Frontal cortex (tissue), 4 donors: ENCODE measurements around the gene NOL9. TPM values are rescaled to one million over a fixed set of nuclear protein-coding genes. Genes with fewer than 3 reads are reported as not detected.
A peak's percentile ranks its signal among the peaks of the same experiment; 100 is the strongest.

ENCODE experiments used
- DNase-seq, 2 donors: peaks; one replicate each; pipeline ENCODE4 v3.0.0; 2012; ENCODE audit warnings: low spot score in 2 of 2
- FAIRE-seq: peaks from 2 replicates; lab custom pipeline; 2012; peaks lifted over from hg19 to GRCh38; lab: Jason Lieb, UNC
- small RNA-seq: library from RNA; depleted of rRNA; stranded (forward); fragments of <200 nt; gene quantifications from one replicate; pipeline ENCODE3, GENCODE V24; 2014
- total RNA-seq: library from RNA; depleted of rRNA; stranded (reverse); fragments of >200 nt; gene quantifications from one replicate; pipeline ENCODE4 v1.2.3, GENCODE V29; 2014
- donor health status: control.
- donor health status: control.
- donor health status: control.

Gene NOL9
- total RNA-seq, 1 donor from 2014 or later, result 35.9 TPM

- no peak for DNase-seq
- no peak for FAIRE-seq
Measured at GRCh38 chr1:6477039-6477820, 77.1 kb downstream of the NOL9 start.

DNA sequence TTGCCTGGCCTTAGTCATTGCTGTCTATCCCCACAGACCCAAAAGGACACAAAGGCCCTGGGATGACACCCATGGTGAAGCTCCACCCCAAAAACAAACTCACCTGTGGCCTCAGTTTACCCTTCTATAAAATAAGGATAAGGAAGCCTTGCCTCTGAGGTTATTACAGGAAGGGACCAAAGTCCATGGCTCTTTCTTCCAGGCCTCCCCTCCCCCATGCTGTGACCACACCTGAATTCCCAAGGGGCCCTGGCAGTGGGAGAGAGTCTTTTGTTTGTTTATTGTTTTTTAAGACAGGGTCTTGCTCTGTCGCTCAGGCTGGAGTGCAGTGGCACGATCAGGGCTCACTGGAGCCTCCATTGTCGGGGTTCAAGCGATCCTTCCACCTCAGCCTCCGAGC lies 77.8 kb downstream of the NOL9 start:
- no peak for FAIRE-seq
- DNase-seq, result no peak

GRCh38 chr1:6475381-6476133 lies 78.8 kb downstream of the NOL9 start:
- no peak for FAIRE-seq

GRCh38 chr1:6474815-6475282 lies 79.5 kb downstream of the NOL9 start:
- no peak for FAIRE-seq
- DNase-seq, result no peak

More at GRCh38 chr1:6475381-6476133, 78.8 kb downstream of the NOL9 start:
- DNase-seq, result peak; percentile 71 to 85

- DNase-seq, result no peak
- FAIRE-seq, result no peak
Measured at GRCh38 chr1:6473974-6474814, 80.1 kb downstream of the NOL9 start.

GRCh38 chr1:6473156-6473555 lies 81.2 kb downstream of the NOL9 start:
- FAIRE-seq (no peak), DNase-seq (no peak)

GRCh38 chr1:6472391-6472790 lies 81.9 kb downstream of the NOL9 start:
- no peak for FAIRE-seq
- no peak for DNase-seq

DNA sequence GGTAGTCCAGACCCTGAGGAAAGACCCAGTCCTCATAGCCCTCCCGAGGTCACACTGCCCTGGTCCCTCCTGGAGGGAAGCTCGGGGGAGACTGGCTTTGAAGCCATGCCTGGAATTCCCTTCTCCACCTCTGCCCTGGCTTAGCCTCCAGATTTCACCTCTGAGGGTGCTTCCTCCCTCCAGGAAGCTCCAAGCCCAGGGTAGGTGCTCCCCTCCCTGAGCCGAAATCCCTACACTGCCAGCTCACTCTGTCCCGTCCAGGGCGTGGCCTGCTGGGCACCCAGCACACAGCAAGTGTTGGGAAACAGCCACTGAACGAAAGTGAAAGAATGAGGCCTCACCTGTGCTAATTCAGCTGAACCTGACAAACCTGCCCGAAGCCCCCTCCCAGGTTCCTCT lies 82.3 kb downstream of the NOL9 start:
- no peak for DNase-seq
- FAIRE-seq, result no peak

Small RNAs within 50 kb of the gene (small RNA-seq; reads per million reads assigned to genes)
- gene RNU6-731P, result not detected

Other genes starting within 250 kb of the NOL9 start
- gene ACOT7, start 160.7 kb downstream of the NOL9 start, total RNA-seq, result 40.8 TPM
- not detected for gene HES2, start 134.6 kb downstream of the NOL9 start, total RNA-seq
- gene ESPN, start 129.7 kb downstream of the NOL9 start, total RNA-seq, result not detected
- gene TNFRSF25, start 88.3 kb downstream of the NOL9 start, total RNA-seq, result 9.0 TPM
- 24.9 TPM for gene PLEKHG5, start 62.8 kb downstream of the NOL9 start, total RNA-seq
- not detected for gene TAS1R1, start 794 bp upstream of the NOL9 start, total RNA-seq
- gene ZBTB48, start 25.5 kb upstream of the NOL9 start, total RNA-seq, result 11.4 TPM
- gene KLHL21, start 48.4 kb upstream of the NOL9 start, total RNA-seq, result 8.2 TPM
- 14.3 TPM for gene PHF13, start 59.2 kb upstream of the NOL9 start, total RNA-seq
- gene THAP3, start 70.4 kb upstream of the NOL9 start, total RNA-seq, result 22.8 TPM
- 24.5 TPM for gene DNAJC11, start 147.3 kb upstream of the NOL9 start, total RNA-seq
- gene CAMTA1, start 230.9 kb upstream of the NOL9 start, total RNA-seq, result 127 TPM